Ovary (tissue), 3 donors: ENCODE data around the gene NIPAL4.

Experiments
- EP300 ChIP-seq: sonication (generic); formaldehyde crosslinking; IDR thresholded peaks from one replicate; pipeline ENCODE4 v1.6.1; 2017; ENCODE audit warnings: antibody characterized with exemption
- POLR2A ChIP-seq: fragments of 450-650 bp; IDR thresholded peaks from one replicate; pipeline ENCODE4 v1.6.1; 2017; ENCODE audit warnings: antibody characterized with exemption, mild to moderate bottlenecking, moderate library complexity
- TF ChIP-seq, protein P1 (sequence below), 3 donors: fragments of 450-650 bp in 2 of 3; fragments of 200-600 bp in 1 of 3; IDR thresholded peaks; one replicate each; pipeline versions ENCODE4 v1.5.1 to v1.8.0; 2016 to 2022; ENCODE audit warnings: antibody characterized with exemption in 3 of 3, mild to moderate bottlenecking in 1 of 3
- donor health status: DM: no; HTN: no; CAD: no.

DNA sequence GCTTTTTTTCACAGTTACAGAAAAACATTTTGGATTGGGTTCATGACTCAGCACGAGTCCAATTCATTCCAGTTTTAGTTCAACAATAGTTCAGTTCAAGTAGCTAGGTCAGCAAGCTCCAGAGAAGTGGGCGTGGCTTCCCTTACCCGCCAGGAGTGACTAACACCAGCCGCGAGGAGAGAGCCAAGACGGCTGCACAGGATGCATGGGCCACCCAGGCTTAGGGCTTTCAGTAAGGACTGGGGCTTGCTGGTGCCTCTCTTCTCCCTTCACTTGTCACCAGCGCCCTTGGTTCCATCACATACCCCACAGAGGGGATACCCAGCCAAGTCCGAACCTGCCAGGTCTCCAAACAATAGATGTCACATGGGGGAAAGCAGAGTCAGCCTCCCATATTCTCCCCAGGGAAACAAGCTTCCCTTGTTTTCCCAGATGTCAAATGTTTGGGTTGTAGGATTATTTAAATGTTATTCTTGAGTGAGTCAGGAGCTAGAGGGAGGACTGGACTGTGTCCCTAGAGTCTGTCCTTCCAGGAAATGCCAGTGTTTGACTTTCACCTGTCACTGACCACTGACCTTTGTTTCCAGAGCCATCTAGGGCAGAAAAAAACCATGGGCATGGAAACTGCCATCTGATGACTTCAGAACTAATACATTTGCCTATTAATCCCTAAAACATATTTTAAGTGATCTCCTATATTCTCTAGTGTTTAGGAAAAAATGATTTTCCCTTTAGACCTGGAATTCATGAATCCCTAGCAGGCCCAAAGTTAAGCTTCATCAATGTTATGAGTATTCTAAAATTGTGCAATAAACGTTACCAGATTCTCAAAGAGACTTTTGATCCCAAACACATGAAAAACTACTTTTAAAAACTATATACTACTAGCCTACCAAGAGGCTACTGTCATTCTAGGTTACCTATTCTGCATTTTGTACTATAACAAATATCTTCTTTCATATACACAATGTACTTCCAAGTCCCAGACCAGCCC lies 51.9 kb downstream of the NIPAL4 start:
- TF ChIP-seq POLR2A (no peak), EP300 (no peak)
- TF ChIP-seq, protein P1, sequence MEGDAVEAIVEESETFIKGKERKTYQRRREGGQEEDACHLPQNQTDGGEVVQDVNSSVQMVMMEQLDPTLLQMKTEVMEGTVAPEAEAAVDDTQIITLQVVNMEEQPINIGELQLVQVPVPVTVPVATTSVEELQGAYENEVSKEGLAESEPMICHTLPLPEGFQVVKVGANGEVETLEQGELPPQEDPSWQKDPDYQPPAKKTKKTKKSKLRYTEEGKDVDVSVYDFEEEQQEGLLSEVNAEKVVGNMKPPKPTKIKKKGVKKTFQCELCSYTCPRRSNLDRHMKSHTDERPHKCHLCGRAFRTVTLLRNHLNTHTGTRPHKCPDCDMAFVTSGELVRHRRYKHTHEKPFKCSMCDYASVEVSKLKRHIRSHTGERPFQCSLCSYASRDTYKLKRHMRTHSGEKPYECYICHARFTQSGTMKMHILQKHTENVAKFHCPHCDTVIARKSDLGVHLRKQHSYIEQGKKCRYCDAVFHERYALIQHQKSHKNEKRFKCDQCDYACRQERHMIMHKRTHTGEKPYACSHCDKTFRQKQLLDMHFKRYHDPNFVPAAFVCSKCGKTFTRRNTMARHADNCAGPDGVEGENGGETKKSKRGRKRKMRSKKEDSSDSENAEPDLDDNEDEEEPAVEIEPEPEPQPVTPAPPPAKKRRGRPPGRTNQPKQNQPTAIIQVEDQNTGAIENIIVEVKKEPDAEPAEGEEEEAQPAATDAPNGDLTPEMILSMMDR (IDR thresholded peaks at IDR 0.05): no peak
